ENCODE measurements around the gene CSTB. TPM values are rescaled to one million over a fixed set of nuclear protein-coding genes. Genes with fewer than 3 reads are reported as not detected.

Gene CSTB
- total and polyA plus RNA-seq, 2 donors (not counting 1 experiment from before 2014, with no cell fraction given): 14.0 to 28.3 TPM

DNA sequence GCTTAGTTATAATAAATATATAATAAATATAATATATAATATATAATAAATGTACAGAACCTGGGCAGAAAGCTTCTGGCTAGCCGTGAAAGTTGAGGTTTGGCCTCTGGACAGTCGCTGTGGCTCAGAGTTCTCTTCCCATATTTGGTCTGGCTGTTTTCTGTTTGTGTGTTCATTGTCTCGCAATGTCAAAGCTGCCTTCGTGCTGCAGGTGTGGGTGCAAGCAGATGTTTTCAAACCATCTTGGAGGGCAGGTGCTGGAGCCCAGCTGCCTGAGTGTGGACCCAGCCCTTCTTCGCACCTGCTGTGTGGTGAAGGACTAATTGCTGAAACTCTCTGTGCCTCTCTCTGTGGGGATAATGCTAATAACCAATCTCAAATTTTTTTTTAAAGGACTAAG is 3.6 kb upstream of the CSTB start:
- Histone ChIP-seq H3K4me1 (ENCODE audit: control insufficient read depth in 2 of 2, insufficient read depth in 2 of 2, low read length in 2 of 2) (peaks cover 10 to 14% of the 10 kb centered on the region in 2 donors), H3K27ac (ENCODE audit: low read length in 2 of 2) (no peak overlapping the region), H3K27me3 (replicated peaks in 1 of 4; ENCODE audit: control extremely low read depth in 1 of 4, control insufficient read depth in 3 of 4, insufficient read depth in 4 of 4, low read length in 3 of 4) (no peaks in the 10 kb centered on the region), H4K20me1 (ENCODE audit: control insufficient read depth, insufficient read depth, low read length, poor library complexity, severe bottlenecking) (peaks cover 9% of the 10 kb centered on the region), H3K9ac (ENCODE audit: low read length) (no peak overlapping the region), H3K79me2 (ENCODE audit: control insufficient read depth, insufficient read depth, low read length) (peaks cover under 1% of the 10 kb centered on the region), H3K4me2 (replicated peaks; ENCODE audit: low read depth, low read length, poor library complexity, severe bottlenecking) (no peak overlapping the region), H3K9me3 (ENCODE audit: control extremely low read depth in 1 of 3, control insufficient read depth in 2 of 3, insufficient read depth in 1 of 3, low read length in 2 of 3) (no peaks in the 10 kb centered on the region), H3K36me3 (replicated peaks in 1 of 2; ENCODE audit: control extremely low read depth in 1 of 2, control insufficient read depth in 1 of 2, extremely low read depth in 1 of 2, insufficient read depth in 2 of 2, low read length in 1 of 2) (no peaks in the 10 kb centered on the region), H3K4me3 (ENCODE audit: control extremely low read depth in 1 of 5, extremely low read depth in 1 of 5, insufficient read depth in 1 of 5, low read depth in 2 of 5, low read length in 4 of 5) (no peak overlapping the region), H2AFZ (ENCODE audit: insufficient read depth, low read depth, low read length, poor library complexity, severe bottlenecking) (no peak overlapping the region)
- ChIA-PET POLR2A (no interaction called here), CTCF (no interaction called here)
- WGBS (ENCODE audit: insufficient coverage): 67% methylated on average over 4 of the region's 5 CpGs
- Mint-ChIP-seq H3K27me3 (no peaks in the 10 kb centered on the region), H3K4me3 (no peak overlapping the region), H3K9me3 (ENCODE audit: insufficient read depth) (no peaks in the 10 kb centered on the region), H3K4me1 (peaks cover 16% of the 10 kb centered on the region), H3K27ac (no peak overlapping the region)
- intact Hi-C loops (cut with micrococcal nuclease): no loop called here
- no peak for ATAC-seq (ENCODE audit: low read depth)
- TF ChIP-seq EZH2 (IDR thresholded peaks at IDR 0.05; ENCODE audit: borderline replicate concordance, insufficient read depth, low read depth, low read length, poor library complexity, severe bottlenecking): no peak
- TF ChIP-seq, protein P1, sequence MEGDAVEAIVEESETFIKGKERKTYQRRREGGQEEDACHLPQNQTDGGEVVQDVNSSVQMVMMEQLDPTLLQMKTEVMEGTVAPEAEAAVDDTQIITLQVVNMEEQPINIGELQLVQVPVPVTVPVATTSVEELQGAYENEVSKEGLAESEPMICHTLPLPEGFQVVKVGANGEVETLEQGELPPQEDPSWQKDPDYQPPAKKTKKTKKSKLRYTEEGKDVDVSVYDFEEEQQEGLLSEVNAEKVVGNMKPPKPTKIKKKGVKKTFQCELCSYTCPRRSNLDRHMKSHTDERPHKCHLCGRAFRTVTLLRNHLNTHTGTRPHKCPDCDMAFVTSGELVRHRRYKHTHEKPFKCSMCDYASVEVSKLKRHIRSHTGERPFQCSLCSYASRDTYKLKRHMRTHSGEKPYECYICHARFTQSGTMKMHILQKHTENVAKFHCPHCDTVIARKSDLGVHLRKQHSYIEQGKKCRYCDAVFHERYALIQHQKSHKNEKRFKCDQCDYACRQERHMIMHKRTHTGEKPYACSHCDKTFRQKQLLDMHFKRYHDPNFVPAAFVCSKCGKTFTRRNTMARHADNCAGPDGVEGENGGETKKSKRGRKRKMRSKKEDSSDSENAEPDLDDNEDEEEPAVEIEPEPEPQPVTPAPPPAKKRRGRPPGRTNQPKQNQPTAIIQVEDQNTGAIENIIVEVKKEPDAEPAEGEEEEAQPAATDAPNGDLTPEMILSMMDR (IDR thresholded peaks at IDR 0.05): no peak
- no peak for DNase-seq

DNA sequence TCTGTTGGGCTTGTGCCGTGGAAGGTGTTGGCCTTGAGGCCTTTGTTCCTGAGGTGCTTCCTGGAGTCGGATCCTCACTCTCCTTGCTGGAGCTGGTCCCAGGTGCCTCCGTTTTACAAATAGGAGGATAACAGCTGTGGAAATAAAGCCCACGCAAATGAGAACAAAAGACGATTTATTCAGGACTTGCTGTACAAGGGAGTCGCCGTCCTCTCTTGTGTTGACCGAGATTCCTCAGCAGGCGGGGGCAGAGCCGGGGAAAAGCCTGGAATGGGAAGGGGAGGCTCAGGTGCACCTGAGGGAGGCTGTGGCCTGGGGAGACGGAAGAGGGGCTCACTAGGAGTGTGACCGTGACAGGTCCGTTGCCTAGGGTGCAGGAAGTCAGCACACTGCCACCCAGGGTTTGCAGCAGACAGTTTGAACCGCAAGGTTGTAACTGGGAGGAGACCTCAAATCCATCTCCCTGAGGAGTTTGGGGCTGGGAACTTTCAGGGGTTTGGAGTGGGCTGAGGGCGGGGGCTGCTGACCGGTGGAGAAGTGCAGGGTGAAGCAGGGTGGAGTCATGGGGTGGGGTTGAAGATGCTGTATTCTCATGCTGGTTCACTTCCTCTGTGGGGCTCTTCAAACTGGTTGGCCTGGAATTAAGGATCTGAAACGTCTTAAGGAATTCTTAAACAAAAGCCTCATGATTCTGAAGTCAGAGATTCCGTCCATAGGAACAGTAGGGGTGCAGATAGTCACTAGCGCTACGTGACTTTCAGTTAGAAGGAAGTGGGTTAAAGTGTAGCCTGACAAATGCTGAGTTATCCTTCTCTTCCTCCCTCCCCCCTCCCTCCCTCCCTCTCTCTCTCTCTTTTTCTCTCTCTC is 2.6 kb upstream of the CSTB start:
- no peak for DNase-seq
- 73% methylated on average over 16 of the region's 20 CpGs for WGBS (ENCODE audit: insufficient coverage)
- Mint-ChIP-seq H3K4me3 (no peak overlapping the region), H3K4me1 (peaks cover 19% of the 10 kb centered on the region), H3K9me3 (ENCODE audit: insufficient read depth) (no peaks in the 10 kb centered on the region), H3K27ac (no peak overlapping the region), H3K27me3 (no peaks in the 10 kb centered on the region)
- Histone ChIP-seq H3K27me3 (replicated peaks in 1 of 4; ENCODE audit: control extremely low read depth in 1 of 4, control insufficient read depth in 3 of 4, insufficient read depth in 4 of 4, low read length in 3 of 4) (no peaks in the 10 kb centered on the region), H3K27ac (ENCODE audit: low read length in 2 of 2) (no peak overlapping the region), H3K4me2 (replicated peaks; ENCODE audit: low read depth, low read length, poor library complexity, severe bottlenecking) (no peak overlapping the region), H4K20me1 (ENCODE audit: control insufficient read depth, insufficient read depth, low read length, poor library complexity, severe bottlenecking) (peaks cover 12% of the 10 kb centered on the region), H3K9me3 (ENCODE audit: control extremely low read depth in 1 of 3, control insufficient read depth in 2 of 3, insufficient read depth in 1 of 3, low read length in 2 of 3) (no peaks in the 10 kb centered on the region), H3K9ac (ENCODE audit: low read length) (no peak overlapping the region), H3K4me3 (ENCODE audit: control extremely low read depth in 1 of 5, extremely low read depth in 1 of 5, insufficient read depth in 1 of 5, low read depth in 2 of 5, low read length in 4 of 5) (no peak overlapping the region), H3K4me1 (ENCODE audit: control insufficient read depth in 2 of 2, insufficient read depth in 2 of 2, low read length in 2 of 2) (peaks cover 10 to 14% of the 10 kb centered on the region in 2 donors), H2AFZ (ENCODE audit: insufficient read depth, low read depth, low read length, poor library complexity, severe bottlenecking) (no peak overlapping the region), H3K79me2 (ENCODE audit: control insufficient read depth, insufficient read depth, low read length) (peaks cover 3% of the 10 kb centered on the region), H3K36me3 (replicated peaks in 1 of 2; ENCODE audit: control extremely low read depth in 1 of 2, control insufficient read depth in 1 of 2, extremely low read depth in 1 of 2, insufficient read depth in 2 of 2, low read length in 1 of 2) (peaks cover 0 to 6% of the 10 kb centered on the region in 2 experiments)
- intact Hi-C loops (cut with micrococcal nuclease): no loop called here
- no peak for ATAC-seq (ENCODE audit: low read depth)
- ChIA-PET POLR2A (no interaction called here), CTCF (no interaction called here)
- TF ChIP-seq EZH2 (IDR thresholded peaks at IDR 0.05; ENCODE audit: borderline replicate concordance, insufficient read depth, low read depth, low read length, poor library complexity, severe bottlenecking): no peak
- TF ChIP-seq, protein P1 (IDR thresholded peaks at IDR 0.05): no peak

Measured in B cell (primary cell).